ENCODE results near the gene UTP25.
"Not testable (repeated sequence)": the region's sequence is repeated elsewhere in the genome, so short reads cannot be mapped to it uniquely, and the experiment has no call there.

Gene UTP25

DNA sequence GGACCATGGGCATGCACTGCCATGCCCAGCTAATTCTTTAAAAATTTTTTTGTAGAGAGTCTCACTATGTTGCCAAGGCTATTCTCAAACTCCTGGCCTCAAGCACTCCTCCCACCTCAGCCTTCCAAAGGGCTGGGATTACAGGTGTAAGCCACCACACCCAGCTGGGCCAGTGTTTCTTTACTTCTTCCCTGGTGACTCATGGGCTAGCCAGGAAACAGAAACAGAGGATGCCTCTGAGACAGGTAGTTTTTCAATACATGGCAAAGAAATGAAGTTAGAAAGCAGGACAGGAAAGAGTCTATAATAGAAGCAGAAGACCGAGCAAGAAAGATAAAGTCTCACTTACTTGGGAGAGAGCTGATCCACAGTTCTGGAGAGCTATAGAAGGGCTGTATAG lies 35.9 kb upstream of the UTP25 start:
- Histone ChIP-seq H3K36me3 (ENCODE audit: control insufficient read depth, insufficient read depth, low read length) (peaks cover 12% of the 10 kb centered on the region), H3K4me1 (ENCODE audit: control insufficient read depth, insufficient read depth, low read length) (peaks cover 49% of the 10 kb centered on the region)

DNA sequence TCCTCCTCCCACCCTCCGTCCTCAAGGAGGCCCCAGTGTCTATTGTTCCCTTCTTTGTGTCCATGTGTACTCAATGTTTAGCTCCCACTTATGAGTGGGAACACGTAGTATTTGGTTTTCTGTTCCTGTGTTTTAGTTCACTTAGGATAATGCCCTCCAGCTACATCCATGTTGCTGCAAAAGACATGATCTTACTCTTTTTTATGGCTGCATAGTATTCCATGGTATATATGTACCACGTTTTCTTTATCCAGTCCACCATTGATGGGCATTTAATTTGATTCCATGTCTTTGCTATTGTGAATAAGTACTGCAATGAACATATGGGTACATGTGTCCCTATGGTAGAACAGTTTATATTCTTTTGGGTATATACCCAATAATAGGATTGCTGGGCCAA lies 34.1 kb upstream of the UTP25 start:
- not testable (repeated sequence) for H3K4me3 ChIP-seq (ENCODE audit: low read length); H3K27me3 ChIP-seq (ENCODE audit: control insufficient read depth, insufficient read depth, low read length); H3K9me3 ChIP-seq (ENCODE audit: control insufficient read depth, low read length); H3K9ac ChIP-seq (ENCODE audit: low read length)
- peaks cover 12% of the 10 kb centered on the region for H3K36me3 ChIP-seq (ENCODE audit: control insufficient read depth, insufficient read depth, low read length)
- peaks cover 31% of the 10 kb centered on the region for H3K4me1 ChIP-seq (ENCODE audit: control insufficient read depth, insufficient read depth, low read length)

More for the DNA sequence above, 35.9 kb upstream of the UTP25 start:
- no peak overlapping the region for H3K4me3 ChIP-seq (ENCODE audit: low read length)
- no peaks in the 10 kb centered on the region for H3K9me3 ChIP-seq (ENCODE audit: control insufficient read depth, low read length)
- H3K9ac ChIP-seq (ENCODE audit: low read length), result no peak overlapping the region
- H3K27me3 ChIP-seq (ENCODE audit: control insufficient read depth, insufficient read depth, low read length), result no peaks in the 10 kb centered on the region

DNA sequence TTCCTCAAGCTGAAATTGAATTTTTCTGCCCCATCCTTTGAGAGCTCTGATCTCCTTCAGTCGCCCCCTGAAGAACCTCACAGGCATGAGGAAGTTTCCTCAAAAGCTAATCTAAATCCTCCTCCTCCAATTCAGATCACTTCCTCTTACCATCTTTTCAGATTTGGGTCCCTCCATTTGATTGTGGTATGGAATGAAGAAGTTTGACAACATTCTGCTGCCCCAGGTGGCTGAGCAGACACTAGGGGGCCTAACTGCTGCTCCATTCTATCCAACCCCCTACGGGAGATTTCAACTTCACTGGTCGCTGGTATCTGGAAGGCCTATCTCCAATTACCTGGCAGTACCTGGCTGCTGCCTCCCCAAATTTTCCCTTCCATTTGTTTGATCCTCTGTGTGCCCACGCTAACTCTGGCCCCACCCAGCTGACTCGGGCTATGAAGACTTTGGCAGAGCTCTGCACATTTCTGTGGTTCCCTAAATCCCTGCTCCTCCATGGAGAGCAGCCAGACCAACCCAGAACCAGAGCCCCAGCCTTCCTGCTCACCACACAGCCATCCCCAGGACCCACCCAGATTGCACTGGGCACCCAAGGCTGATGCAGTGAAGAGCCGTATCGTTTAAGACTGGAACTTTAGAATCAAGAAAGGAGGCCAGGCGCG lies 29.7 kb upstream of the UTP25 start:
- Histone ChIP-seq H3K4me3 (ENCODE audit: low read length) (no peak overlapping the region), H3K9me3 (ENCODE audit: control insufficient read depth, low read length) (no peaks in the 10 kb centered on the region), H3K36me3 (ENCODE audit: control insufficient read depth, insufficient read depth, low read length) (peaks cover 10% of the 10 kb centered on the region), H3K27me3 (ENCODE audit: control insufficient read depth, insufficient read depth, low read length) (no peaks in the 10 kb centered on the region), H3K4me1 (ENCODE audit: control insufficient read depth, insufficient read depth, low read length) (peaks cover 20% of the 10 kb centered on the region), H3K9ac (ENCODE audit: low read length) (no peak overlapping the region)

DNA sequence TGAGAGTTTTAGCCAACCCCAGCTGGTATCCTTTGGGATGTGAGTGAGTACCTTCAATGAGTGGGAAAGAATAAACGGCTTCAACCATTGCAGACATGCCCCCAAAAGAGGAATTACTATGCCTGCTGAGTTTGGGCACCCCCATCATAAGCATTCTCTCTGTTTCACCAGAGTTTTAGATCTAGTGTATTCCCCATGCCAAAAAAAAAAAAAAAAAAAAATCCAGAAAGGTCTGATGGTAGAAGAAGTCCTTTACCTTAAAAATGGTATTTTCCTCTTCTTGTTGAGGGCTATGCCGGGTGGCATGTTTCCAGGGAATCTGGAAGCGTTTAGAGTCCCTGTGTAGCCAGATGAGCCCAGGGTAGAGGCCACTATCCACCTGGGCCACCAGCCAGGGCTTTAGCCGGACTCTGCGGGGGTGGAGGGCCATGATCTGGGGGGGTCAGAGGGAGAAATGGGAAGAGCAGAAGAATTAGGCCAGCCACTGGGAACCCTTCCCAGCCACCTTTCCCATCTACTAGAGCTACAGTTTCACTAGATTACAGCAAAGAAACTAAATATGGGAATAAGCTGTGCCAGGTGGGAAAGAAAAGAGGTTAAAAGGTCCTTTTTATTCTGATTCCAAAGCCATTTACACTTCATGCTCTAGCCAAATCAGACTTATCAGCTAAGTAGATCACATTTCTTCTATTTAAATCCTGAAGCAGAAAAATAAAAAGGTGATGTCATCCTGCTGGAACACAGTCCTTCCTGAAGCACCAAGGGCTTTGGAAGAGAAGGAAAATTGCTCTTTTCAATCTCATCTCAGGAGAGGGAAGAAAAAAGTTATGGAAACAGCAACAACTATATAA lies 26.6 kb upstream of the UTP25 start:
- H3K4me3 ChIP-seq (ENCODE audit: low read length), result no peak overlapping the region
- peaks cover 10% of the 10 kb centered on the region for H3K36me3 ChIP-seq (ENCODE audit: control insufficient read depth, insufficient read depth, low read length)
- H3K9me3 ChIP-seq (ENCODE audit: control insufficient read depth, low read length), result no peaks in the 10 kb centered on the region
- H3K9ac ChIP-seq (ENCODE audit: low read length), result peak overlapping the region; percentile 42
- no peaks in the 10 kb centered on the region for H3K27me3 ChIP-seq (ENCODE audit: control insufficient read depth, insufficient read depth, low read length)
- peaks cover 34% of the 10 kb centered on the region for H3K4me1 ChIP-seq (ENCODE audit: control insufficient read depth, insufficient read depth, low read length)

DNA sequence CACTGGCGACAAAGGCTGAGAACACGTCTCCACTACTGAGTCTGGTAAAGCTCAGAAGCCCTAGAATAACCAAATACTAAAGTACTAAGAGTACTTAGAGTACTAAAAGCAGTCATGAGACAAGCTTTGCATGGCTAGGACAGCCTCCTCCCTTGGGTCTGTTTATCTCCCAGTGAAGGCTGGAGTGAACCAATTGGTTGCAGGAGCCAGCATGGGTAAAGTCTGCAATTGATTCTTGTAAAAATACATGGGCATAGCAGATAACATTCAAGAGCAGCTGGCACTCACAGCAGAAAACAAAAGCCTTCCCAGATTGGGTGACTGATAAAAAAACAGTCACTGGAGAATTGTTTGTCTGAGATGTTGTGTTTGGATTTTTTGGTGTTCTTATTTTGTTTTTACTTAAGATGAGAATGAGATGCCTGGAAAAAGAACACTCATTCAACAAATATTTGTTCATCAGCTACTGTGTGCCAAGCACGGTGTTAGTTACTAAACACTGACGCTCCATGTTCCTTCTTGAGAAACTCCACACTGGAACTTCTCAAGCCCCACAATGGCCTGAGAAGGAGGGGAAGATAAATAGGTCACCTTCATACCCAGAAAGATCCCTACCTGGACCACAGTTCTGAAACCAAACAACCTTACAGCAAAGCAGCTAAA lies 25.5 kb upstream of the UTP25 start:
- peak overlapping the region; percentile 42 for H3K9ac ChIP-seq (ENCODE audit: low read length)
- H3K36me3 ChIP-seq (ENCODE audit: control insufficient read depth, insufficient read depth, low read length), result peaks cover 10% of the 10 kb centered on the region
- no peaks in the 10 kb centered on the region for H3K27me3 ChIP-seq (ENCODE audit: control insufficient read depth, insufficient read depth, low read length)
- H3K9me3 ChIP-seq (ENCODE audit: control insufficient read depth, low read length), result no peaks in the 10 kb centered on the region
- peaks cover 40% of the 10 kb centered on the region for H3K4me1 ChIP-seq (ENCODE audit: control insufficient read depth, insufficient read depth, low read length)
- no peak overlapping the region for H3K4me3 ChIP-seq (ENCODE audit: low read length)

DNA sequence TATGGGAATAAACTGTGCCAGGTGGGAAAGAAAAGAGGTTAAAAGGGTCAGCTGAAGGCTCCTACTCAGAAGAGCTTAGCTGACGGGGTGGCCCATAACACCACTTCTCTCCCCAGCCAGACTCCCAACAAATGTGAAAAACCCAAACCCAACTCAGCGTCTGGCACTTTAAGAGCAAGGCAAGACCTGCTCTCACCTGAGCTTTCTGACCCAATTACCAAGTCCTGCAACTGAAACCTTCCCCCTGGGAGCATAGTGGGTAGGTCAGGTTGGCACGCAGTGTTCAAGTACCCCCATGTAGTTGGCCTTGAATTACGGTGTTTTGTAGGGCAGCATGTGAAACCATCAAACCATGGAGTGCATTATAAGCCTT lies 25.0 kb upstream of the UTP25 start:
- H3K9ac ChIP-seq (ENCODE audit: low read length), result no peak overlapping the region
- H3K4me1 ChIP-seq (ENCODE audit: control insufficient read depth, insufficient read depth, low read length), result peaks cover 44% of the 10 kb centered on the region
- H3K9me3 ChIP-seq (ENCODE audit: control insufficient read depth, low read length), result no peaks in the 10 kb centered on the region
- H3K27me3 ChIP-seq (ENCODE audit: control insufficient read depth, insufficient read depth, low read length), result no peaks in the 10 kb centered on the region
- H3K4me3 ChIP-seq (ENCODE audit: low read length), result no peak overlapping the region
- H3K36me3 ChIP-seq (ENCODE audit: control insufficient read depth, insufficient read depth, low read length), result peaks cover 10% of the 10 kb centered on the region

DNA sequence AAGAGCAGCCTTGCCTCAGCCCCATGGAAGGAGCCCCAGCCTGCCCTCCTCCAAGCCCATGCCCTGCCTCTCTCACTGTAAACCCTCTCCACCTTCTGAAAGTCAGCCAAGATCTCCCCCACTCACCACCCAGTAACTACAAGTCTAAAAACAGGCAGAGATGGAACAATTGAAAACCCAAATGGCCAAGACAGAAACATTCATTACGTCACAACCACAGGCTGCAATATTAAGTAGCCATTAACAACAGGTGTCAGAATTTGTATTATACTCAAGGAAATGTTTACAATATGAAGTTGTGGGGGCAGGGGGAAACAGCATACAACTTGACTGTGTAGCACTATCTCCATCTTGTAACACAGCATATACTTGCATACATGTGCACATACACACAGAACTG lies 24.2 kb upstream of the UTP25 start:
- Histone ChIP-seq H3K4me3 (ENCODE audit: low read length) (no peak overlapping the region), H3K4me1 (ENCODE audit: control insufficient read depth, insufficient read depth, low read length) (peaks cover 50% of the 10 kb centered on the region), H3K9ac (ENCODE audit: low read length) (no peak overlapping the region), H3K27me3 (ENCODE audit: control insufficient read depth, insufficient read depth, low read length) (no peaks in the 10 kb centered on the region), H3K9me3 (ENCODE audit: control insufficient read depth, low read length) (no peaks in the 10 kb centered on the region), H3K36me3 (ENCODE audit: control insufficient read depth, insufficient read depth, low read length) (peaks cover 10% of the 10 kb centered on the region)

DNA sequence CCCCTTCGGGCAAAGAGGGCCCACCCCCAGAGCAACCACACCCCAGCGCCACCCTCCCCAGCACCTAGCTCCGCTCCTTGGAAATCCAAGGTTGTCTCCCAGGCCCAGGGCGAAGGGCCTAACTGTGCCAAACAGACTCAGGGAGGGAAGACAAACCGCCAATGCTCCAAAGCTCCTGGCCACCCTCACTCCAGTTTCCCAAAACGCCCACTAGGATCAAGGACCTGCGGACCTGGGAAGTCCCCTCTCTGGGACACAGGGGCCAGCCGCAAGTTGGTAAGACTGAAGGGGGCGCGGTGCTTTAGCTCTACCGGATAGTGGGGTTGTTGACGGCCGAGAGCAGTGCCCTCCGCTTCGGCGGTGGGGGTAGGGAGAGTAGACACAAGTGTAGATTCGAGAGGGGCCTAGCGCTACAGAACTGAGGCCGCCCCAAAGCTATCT lies 22.4 kb upstream of the UTP25 start:
- H3K4me3 ChIP-seq (ENCODE audit: low read length), result peak overlapping the region; percentile 93
- no peaks in the 10 kb centered on the region for H3K9me3 ChIP-seq (ENCODE audit: control insufficient read depth, low read length)
- no peaks in the 10 kb centered on the region for H3K27me3 ChIP-seq (ENCODE audit: control insufficient read depth, insufficient read depth, low read length)
- H3K9ac ChIP-seq (ENCODE audit: low read length), result peak overlapping the region; percentile 99
- H3K36me3 ChIP-seq (ENCODE audit: control insufficient read depth, insufficient read depth, low read length), result peaks cover 4% of the 10 kb centered on the region
- peaks cover 50% of the 10 kb centered on the region for H3K4me1 ChIP-seq (ENCODE audit: control insufficient read depth, insufficient read depth, low read length)

DNA sequence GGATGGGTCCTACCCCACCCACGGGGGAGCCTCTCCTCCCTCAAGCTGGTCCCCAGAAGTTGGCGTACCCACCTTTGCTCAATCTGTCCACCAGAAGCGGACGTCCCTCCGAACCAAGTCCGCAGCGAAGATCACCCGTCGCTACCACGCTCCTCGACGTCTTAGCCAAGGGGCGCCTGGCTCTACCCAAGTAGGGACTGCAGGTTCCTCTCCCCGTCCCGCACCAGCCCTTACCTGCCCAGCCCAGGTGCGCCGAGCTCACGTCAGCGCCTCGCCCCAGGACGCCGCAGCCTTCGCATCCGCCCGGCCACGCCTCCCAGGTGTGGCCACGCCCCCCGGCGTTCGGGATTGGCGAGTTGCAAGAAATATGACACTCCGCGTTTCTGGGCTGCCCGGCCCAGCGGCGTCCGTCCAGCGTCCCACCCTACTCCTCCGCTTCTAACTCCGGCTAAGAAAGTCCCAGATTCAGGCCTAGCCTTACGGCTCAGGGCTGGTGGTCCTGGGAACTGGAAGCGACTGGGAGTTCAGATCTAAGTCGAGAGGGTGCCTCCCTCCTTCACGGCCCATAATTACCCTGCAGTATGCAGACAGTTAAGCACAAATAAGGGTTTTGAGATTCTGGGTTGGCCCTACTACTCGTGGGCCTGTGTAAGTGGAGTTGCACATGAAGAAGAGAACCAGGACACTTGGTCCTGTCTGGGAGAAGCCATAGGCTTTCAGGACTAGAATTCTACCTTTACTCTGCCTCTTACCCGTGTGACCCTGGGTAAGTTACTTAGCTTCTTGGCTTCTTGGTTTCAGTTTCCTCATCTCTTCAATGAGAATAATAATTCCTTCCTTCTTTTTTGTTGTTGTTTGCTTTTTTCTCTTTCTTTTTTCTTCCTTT lies 21.7 kb upstream of the UTP25 start, which contains the start of gene IRF6:
Gene IRF6, minus strand, starts transcription at position 268 of the 886 bp plus-strand sequence. CDS start 4,729 bp downstream, outside the sequence.
- Histone ChIP-seq H3K9me3 (ENCODE audit: control insufficient read depth, low read length) (no peaks in the 10 kb centered on the region), H3K27me3 (ENCODE audit: control insufficient read depth, insufficient read depth, low read length) (no peaks in the 10 kb centered on the region), H3K4me1 (ENCODE audit: control insufficient read depth, insufficient read depth, low read length) (peaks cover 50% of the 10 kb centered on the region), H3K9ac (ENCODE audit: low read length) (peak within 1 kb of the TSS; percentile 99), H3K4me3 (ENCODE audit: low read length) (peak within 1 kb of the TSS; percentile 93), H3K36me3 (ENCODE audit: control insufficient read depth, insufficient read depth, low read length) (no peaks in the 10 kb centered on the region)

DNA sequence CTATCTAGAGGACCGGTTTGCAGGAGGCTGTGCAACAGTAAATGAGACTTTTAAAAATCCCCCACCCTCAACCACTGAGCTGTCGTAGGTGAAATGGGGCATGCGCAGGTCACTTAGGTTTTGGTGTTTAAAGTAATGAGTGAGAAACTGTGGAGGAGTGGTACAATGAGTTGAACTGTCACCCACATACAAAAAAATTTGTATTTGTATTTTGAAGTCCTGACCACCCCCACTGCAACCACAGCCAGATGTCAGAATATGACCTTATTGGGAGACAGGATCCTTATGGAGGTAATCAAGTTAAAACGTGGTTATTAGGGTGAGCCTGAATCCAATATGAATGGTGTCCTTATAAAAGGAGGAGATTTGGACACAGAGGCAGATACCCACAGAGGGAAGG lies 20.3 kb upstream of the UTP25 start:
- Histone ChIP-seq H3K9ac (ENCODE audit: low read length) (no peak overlapping the region), H3K9me3 (ENCODE audit: control insufficient read depth, low read length) (no peaks in the 10 kb centered on the region), H3K4me1 (ENCODE audit: control insufficient read depth, insufficient read depth, low read length) (peaks cover 37% of the 10 kb centered on the region), H3K36me3 (ENCODE audit: control insufficient read depth, insufficient read depth, low read length) (no peaks in the 10 kb centered on the region), H3K27me3 (ENCODE audit: control insufficient read depth, insufficient read depth, low read length) (no peaks in the 10 kb centered on the region), H3K4me3 (ENCODE audit: low read length) (no peak overlapping the region)

DNA sequence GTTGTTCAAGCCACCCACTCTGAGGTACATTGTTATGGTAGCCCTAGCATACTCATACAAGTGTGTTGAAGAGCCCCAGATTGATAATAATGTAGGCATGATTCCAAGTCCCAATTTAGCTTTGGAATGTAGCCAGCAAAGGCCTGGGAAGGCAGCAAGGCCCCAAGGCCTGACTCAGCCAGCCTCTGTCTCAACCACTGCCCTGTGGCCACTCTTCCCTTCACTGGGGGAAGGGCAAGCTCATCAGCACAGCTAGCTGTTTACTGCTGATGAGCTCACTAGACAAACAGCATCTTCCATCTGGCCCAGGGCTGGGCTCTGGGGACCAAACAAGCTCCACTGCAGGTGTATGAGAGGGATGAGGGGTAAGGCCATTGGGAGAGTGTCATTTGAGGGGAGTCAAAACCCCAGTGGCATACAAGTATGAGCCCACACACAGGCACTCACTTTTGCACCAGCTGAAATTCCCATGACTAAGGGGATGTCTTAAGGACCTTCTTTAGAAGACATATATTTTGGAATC lies 19.7 kb upstream of the UTP25 start:
- peaks cover 31% of the 10 kb centered on the region for H3K4me1 ChIP-seq (ENCODE audit: control insufficient read depth, insufficient read depth, low read length)
- H3K27me3 ChIP-seq (ENCODE audit: control insufficient read depth, insufficient read depth, low read length), result no peaks in the 10 kb centered on the region
- no peak overlapping the region for H3K9ac ChIP-seq (ENCODE audit: low read length)
- H3K36me3 ChIP-seq (ENCODE audit: control insufficient read depth, insufficient read depth, low read length), result no peaks in the 10 kb centered on the region
- H3K4me3 ChIP-seq (ENCODE audit: low read length), result no peak overlapping the region
- H3K9me3 ChIP-seq (ENCODE audit: control insufficient read depth, low read length), result no peaks in the 10 kb centered on the region
